ENCODE data around the gene PCCA.

Gene PCCA

DNA sequence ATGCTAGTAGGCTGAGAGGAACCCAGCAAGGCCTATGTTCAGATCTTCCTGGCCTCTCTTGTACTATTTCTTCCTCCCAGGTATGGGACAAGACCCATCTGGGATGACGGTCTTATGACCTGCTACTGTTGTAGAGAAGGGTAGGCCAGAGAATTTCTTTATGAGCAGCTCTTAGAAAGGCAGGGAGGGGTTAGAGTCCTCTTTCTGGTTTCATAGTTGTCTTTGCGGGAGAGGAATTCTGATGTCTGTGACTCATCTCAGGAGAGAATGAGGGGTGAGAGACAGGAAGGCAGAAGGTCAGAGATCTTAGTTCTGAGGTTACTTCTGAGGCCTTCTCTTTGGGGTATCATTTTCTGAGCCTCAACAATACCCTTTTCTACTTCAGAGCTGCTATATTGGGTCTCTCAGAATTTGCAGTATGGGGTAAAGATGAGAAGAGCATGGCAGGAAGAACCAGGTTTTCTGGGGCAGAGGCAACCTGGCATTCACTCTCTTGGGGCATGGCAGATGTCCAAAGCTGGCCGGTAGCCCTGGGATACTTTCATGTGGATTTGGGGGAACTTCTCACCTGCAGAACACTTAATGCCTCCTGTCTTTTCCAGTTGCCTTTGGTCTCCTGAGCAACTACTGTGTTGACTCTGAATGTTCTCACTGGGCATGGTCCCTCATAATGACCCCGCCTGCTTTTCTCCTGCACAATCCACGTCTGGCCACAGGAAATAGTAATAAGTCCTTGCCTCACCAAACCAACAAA is 345.3 kb downstream of the PCCA start:
- DNase-seq = no peak

DNA sequence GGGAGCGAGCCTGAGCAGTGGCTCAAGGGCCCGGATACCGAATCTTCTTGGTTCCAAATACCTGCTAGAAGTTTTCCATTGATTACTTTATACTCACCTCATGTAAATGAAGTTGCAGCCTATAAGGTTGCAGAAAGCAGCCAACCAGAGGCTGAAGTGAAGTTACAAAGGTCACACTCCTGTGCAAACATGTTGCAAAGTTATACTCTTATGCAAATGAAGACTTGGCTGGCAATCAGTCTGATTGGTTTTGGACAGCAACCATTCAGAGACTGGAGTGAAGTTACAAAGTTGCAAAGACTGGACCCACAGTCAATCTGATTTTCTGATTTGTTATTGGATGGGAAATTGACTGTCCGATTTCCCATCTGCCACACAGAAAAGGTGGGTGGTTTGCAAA is 347.2 kb downstream of the PCCA start:
- DNase-seq = no peak

DNA sequence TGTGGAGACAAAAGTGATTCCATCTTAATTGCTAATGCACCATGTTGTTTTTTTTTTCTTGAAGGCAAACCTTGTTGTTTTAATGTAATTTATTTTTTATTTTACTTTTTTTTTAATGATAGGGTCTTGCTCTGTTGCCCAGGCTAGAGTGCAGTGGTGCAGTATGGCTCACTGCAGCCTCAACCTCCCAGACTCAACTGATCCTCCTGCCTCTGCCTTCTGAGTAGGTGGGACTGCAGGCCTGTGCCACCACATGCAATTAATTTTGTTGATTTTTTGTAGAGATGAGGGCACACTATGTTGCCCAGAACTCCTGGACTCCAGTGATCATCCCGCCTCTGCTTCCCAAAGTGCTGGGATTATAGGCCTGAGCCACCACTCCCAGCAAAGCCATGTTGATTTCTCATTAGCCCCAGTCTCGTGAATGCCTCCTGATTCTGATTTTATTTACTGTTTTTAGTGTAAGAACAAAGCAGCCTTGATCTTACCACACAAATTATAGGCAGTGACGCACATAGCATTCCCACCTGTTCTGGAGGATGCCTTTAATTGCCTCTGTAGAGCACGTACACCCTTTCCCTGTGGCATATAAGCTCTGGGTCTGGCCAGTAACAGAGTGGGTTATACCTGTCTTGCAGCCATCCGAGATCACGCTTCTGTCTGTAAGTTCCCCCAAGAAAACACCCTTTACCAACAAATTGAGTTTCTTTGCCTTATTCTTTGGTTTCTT is 349.3 kb downstream of the PCCA start:
- no peak for DNase-seq

DNA sequence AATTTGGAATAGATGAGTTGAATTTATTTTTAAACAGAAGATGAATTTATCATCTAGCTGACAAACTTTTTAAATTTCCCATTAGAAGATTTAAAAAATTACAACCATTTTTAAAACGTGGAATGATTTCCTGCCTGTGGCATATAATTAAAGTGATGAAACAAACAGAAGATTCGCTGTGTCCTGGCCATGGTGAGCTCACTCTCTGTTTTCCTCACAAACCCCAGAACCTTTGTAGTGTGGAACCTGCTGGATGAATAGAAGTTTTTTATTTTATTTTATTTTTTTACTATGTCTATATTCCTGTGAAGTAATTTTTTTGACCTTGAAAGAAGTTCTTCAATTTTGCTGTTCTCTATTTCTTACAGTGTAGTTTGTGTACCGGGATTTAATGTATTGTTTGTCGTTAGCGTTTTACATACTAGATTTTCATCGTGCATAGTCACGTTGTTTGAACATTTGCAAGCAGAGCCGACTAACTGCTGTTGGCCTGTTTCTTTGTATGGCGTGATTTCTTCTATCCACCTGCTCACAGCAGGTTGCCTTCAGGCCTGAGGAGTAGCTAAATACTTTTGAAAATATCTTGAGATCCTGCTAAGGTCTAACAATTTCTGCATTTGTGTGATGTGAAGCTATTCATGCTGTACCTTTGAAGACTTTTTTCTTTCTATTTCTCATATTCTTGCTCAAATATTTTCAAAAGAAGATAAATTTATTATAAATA is 350.5 kb downstream of the PCCA start:
- DNase-seq = no peak

DNA sequence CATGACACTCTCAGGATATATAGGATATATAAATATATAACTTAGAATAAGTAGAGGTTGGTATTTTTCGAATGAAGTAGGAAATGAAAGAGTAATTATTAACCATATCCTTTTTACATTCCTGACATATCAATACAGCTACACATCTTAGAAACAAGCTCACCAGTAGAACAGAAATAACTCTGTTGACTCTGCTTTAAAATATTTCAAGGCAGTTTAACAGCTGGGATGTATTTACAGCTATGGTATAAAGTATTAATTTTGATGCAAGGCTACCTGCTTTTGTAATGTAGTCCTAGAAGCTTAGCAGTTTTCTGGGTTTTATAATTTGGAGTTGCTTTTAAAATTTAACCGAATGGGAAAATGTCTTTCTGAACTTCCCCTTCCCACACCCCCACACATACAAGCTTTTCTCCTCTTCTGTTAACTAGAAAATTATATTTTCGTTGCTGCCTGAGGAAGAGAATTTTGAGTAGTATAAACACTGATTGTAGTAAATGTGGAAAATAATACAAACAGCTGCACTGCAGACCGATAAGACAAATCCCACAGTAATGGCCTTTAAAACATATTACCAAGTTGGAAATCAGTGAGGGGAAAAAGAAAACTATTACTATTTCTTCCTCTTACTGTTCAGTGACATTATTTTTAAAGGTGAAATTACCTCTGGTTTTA is 352.0 kb downstream of the PCCA start:
- DNase-seq = no peak

DNA sequence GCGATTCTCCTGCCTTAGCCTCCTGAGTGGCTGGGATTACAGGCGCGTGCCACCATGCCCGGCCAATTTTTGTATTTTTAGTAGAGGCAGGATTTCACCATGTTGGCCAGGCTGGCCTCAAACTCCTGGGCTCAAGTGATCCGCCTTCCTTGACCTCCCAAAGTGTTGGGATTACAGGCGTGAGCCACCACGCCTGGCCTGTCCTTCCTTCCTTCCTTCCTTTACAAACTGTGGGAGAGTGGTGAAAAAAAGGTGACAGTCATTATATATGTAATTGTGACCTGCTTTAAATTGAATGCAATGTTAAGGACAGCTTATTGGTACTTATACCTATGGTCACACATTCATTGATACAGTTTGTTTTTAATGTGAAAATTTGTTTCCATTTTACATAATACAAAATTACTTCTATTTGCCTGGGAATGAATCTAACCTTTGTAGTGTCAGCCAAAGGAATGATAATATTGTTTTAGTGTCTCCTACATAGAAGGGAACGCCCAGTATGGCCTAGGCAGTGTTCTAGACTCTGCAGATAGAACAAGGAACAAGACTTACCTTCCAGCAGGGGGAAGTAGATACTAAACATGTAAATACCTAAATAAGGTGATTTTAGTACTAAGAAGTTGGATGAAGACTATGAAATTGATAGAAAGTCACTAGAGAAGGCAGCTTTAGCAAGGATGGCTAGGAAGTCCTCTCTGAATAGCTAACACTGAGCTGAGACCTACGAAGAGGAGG is 353.4 kb downstream of the PCCA start:
- no peak for DNase-seq

DNA sequence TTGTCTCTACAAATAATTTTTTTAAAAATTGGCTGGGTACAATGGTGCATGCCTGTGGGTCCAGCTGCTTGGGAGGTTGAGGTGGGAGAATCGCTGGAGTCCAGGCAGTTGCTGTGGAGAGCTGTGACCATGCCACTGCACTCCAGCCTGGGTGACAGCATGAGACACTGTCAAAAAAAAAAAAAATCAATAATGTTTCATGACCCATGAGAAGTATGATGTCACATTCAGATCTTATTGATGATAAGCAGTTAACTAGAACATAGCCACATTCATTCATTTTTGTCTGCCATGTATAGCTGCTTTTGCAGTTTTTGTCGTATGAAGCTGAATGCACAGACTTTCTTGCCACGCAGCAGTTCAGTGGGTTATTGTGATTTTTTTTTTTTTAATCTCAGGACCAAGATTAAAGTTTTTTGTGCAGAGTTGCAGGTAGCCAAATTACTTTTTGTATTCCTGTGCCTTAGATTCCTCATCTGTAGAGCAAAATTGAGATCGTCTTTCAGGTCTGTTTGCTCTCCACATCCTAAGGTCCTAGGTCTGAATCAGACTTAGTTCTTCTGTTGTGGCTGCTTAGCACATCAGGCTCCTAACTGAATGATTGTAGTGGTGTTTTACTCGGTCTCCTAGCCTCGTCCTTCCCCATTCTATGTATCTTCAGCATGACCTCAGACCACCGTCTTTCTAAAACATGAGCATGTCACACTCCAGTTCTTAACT is 354.5 kb downstream of the PCCA start:
- DNase-seq = no peak

DNA sequence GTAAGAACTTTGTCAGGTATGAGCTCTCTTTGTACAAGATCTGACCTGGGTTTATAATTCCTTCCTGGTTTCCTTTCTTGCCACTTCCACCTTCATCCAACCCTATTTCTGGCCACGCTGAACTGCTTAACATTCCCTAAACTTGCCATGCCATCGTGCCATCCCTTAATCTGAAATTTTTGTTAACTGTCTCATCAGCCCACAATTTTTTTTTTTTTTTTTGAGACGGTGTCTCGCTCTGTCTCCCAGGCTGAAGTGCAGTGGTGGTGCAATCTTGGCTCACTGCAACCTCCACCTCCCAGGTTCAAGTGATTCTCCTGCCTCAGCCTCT is 355.1 kb downstream of the PCCA start:
- no peak for DNase-seq

DNA sequence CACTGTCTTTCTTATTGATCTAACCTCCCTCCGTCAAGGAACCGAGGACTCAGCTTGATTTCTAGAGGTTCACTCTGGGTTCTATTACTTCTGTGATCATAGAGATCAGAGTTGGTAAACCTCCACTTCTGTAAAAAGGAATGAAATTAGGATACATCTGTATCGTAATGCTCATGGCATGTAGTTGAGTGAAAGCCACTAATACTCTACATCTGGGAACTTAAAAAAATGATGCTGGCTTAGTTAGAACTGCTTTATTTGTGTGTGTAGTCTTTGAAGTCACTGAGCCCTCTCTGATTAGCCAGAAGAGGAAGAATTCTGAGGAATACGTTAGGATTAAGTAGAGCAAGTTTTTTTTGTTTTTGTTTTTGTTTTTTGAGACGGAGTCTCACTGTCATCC is 358.9 kb downstream of the PCCA start:
- no peak for DNase-seq

DNA sequence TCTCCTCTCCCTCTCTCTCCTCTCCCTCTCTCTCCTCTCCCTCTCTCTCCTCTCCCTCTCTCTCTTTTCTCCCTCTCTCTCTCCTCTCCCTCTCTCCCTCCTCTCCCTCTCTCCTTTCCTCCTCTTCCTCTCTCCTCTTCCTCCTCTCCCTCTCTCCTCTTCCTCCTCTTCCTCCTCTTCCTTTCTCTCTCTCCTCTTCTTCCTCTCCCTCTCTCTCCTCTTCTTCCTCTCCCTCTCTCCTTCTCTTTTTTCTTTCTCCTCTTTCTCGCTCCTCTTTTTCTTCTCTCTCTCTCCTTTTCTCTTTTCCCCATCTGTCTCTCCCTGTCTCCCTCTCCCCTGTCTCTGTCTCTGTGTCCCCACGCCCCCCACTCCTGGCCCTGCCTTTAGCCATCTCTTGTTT is 363.0 kb downstream of the PCCA start:
- no peak for DNase-seq

DNA sequence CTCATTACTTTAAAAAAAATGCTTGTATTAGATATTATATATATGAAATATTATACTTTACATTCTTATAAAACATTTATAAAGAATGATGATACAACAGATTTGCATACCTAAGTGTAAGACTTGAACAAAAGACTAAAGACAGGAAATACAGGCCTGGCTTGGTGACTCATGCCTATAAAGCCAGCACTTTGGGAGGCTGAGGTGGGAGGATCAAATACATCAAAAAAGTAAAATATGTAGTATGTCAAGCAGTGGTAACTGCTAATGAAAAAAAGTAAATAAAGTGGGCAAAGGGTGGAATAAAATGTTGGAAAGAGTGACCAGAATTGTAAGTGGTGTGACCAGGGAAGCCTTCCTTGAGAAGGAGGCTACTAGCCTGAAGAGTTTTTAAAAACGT is 366.0 kb downstream of the PCCA start:
- no peak for DNase-seq

DNA sequence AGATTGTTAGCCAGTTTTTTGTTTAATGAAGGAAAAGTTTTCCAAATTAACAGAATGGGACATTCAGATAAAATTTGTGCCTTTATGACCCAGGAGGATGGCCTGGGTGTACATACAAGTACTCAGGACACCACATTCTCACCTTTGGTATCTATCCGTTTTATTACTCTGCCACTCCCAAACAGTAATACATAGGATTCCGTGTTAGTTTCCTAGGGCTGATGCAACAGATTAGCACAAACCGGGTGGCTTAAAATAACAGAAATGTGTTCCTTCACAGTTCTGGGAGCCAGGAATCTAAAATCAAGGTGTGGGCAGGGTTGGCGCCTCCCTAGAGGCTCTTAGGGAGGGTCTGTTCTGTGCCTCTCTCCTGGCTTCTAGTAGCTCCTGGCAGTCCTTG is 369.8 kb downstream of the PCCA start:
- no peak for DNase-seq

DNA sequence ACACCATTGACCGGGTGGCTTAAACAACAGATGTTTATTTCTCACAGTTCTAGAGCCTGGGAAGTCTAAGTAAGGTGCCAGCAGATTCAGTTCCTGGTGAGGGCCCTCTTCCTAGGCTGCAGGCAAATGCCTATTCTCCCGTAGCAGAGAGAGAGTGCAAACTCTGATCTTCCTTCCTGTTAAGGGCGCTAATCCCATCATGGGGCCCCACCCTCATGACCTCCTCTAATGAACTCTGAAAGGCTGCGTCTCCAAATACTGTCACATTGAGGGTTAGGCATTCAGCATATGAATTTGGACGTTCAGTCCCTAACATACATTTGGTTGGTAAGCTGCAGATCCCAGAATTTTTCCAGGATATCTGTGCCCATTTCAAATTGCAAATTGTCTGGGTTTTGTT is 370.9 kb downstream of the PCCA start:
- DNase-seq = no peak

DNA sequence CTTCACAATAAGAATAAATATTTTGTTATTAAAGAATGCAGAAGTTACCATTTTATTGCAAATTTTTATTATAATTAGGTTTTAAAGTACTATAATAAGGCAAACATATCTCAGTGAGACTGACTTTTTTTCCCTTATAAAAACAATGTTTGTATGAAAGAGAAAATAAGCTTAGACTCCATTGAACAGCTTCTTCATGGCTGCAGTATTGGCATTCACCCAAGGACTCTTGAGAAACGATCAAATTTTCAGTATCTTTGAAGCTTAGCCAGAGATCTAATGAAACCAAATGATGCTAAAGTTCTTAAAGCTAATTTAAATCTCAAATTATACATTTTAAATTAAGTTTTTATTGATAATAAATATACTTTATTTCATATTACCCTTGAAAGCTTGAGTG is 371.4 kb downstream of the PCCA start:
- DNase-seq = no peak

DNA sequence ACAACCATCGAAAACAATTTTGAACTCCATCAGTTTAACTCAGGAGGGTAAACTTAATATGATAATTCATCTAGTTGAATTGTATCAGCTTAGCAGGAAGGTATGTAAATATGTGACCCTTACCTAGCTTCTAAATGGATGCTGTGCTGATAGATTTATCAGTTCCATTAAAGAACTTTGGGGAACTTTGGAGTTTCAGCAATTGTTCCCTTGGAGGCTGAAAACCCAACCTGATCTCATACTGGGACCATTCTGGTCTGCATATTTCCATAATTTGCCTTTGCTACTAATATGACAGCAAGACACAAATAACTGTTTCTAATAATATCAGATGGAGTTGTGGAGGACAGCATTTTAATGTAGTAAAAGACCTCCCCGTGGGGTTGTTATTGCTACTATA is 371.9 kb downstream of the PCCA start:
- DNase-seq = no peak

DNA sequence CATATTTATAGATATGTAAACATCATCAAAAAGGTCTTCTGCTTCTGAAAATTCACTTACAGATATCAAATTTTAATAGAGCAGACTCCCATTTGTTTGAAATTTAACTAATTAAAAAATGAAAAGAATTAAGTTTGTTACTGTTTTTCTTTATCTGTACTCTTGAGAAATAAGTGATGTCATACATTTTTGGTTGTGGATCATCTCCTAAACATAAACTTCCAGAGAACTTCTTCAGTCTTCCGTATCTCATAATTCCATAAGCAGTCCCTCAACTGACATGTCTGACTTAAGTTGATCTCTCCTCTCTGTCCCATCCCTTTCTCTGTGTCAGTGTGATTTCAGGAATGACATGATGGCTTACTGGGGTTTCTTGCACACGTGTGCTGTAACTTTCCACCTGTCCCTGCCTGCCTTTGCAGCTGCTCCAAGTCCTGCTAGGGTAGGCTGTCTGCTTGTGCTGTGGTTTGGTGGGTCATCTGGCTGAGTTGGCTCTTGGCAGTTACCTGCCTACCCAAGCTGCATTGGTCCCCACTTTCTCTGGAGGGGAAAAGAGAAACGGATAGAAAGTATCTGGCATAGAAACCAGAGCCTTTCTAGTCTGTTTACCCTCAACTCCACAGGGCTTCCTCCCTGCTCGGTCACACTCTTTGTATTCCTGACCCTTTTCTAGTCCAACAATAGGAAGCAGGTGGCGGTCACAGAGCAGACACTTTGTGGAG is 372.6 kb downstream of the PCCA start:
- DNase-seq = no peak

DNA sequence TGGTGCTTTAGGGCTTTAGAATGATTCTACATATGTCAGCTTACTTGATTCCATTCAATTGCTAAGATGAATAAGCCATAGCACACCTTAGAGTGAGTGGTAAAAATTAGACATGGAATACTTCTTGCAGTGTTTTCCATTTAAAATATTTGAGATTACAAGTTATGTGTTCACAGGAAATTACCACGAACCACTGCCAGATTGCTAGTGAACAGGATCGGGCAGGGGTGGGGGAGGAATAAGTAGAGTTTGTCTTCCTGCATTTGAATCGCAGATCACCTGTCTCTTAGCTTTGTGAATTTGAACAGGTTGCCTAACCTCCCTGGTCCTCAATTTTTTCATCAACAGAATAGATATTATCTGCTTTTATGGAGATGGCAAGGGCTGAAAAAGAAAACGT is 375.1 kb downstream of the PCCA start:
- no peak for DNase-seq

DNA sequence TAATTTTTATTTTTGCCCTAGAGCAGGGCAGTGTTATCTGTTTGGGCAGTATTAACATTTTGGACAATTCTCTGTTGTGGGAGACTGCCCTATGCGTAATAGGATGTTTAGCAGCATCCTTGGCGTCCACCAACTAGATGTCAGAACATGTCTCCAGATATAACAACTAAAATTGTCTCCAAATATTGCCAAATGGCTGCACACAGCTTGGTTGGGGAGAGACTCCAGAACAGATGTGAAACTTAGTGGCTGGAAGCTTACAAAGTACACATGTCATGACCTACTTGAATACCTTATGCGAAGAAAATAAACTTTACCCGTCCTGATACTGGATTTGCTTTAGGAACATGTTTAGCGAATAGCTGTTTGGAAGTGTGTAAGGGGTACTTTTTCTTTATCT is 376.7 kb downstream of the PCCA start:
- no peak for DNase-seq

DNA sequence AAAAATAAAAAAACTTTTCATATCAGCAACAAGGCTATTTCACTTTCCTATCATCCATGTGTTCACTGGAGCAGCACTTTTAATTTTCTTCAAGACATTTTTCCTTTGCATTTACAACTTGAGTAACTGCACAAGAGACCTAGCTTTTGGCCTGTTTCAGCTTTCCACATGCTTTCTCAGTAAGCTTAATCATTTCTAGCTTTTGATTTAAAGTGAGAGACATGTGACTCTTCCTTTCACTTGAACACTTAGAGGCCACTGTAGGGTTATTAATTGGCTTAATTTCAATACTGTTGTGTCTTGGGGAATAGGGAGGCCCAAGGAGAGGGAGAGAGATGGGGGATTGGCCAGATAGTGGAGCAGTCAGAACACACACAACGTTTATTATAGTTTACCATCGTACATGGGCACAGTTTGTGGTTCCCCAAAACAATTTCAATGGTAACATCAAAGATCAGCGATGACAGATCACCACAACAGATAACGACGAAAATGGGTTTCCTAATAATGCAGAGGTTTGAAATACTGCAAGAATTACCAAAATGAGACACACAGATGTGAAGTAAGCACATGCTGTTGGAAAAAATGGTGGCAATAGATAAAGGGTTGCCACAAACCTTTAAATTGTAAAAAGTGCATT is 382.1 kb downstream of the PCCA start:
- DNase-seq = no peak

DNA sequence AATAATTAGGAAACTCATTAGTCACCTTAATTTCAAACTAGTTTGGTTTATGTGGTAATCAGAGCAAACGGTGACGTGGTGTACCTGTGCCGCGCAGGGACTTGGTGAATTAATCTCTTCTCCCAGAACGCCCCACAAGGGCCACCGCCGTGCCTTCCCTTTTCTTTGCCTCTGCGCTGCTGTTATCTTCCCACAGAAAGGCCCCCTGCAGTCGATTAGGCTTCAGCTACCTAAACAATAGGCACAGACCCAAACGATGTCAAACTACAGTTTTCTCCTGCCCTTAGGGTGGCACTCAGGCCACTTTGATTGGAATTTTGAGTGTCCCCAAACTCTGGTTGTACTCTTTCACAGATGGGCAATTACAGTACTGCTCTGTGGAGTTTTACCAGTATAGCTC is 384.2 kb downstream of the PCCA start:
- DNase-seq = no peak

DNA sequence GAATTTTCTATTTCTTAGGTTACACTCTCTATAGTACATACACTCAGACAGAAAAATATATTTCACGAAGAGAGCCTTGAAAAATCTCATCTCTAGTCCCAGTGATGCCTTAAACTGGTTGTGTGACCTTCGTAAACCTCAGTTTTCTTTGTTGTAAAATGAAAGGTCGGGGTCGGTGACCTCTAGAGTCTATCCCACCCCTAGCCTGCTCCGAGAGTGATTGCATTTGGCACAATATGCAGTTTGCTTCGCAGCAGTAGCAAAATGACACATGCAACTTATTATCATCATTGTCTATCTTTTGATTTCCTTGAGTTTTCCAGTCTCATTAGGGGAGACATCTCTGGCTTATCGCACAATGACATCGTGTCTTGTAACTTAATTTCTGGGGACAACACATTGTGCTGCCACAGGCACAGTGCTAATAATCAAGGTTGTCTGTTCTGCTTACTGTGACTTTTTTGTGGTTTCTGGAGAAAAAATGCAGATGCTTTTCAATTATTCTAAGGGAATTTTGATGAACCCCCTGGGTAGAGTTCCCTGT is 384.7 kb downstream of the PCCA start:
- DNase-seq = no peak
